ENCODE data around the gene WEE2.

GRCh38 chr7:141715018-141715417 is 6.9 kb downstream of the WEE2 start:
- no peak for TF ChIP-seq CTCF (IDR thresholded peaks at IDR 0.05)
- TF ChIP-seq POLR2A (IDR thresholded peaks at IDR 0.05), result no peak
- no peak for TF ChIP-seq EP300 (IDR thresholded peaks at IDR 0.05)
- no peak for TF ChIP-seq POLR2AphosphoS5 (IDR thresholded peaks at IDR 0.05)
